NCI-H748 treated with DMSO at 0.1 percent for 48 hours (cell line): ENCODE data around the gene MRPS34.

Source experiments
- DNase-seq: peaks from one replicate; lab custom pipeline; 2025; lab: John Stamatoyannopoulos, UW

MRPS34 gene

DNA sequence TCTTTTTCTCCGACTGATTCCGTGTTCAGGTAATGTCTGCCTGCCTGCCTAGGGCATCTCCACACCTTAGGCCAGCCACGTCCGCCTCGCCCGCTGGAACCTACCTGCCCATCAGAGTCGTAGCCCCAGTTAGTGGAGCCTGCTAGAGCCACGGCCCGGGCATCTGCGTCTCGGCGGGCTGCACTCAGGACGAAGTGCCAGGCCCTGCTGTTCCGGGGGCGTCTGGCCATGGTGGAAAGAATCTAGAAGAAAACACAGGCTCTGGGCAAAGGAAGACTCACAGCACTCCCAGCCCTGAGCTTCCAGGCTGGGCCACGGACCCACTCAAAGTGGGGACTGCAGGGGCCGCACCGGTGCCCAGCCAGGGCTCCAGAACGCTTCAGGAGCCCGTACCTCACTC is 8.3 kb upstream of the MRPS34 start:
- no peak for DNase-seq

DNA sequence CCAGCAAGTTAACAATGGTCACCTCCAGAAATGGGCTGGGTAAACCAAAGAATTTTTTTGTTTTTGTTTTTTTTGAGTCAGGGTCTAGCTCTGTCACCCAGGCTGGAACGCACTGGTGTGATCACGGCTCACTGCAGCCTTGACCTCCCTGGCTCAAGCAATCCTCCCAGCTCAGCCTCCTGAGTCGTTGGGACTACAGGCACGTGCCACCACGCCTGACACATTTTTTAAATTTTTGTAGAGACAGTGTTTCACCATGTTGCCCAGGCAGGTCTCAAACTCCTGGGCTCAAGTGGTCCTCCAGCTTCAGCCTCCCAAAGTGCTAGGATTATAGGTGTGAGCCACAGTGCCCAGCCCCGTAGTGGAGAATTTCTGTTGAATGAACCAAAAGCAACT is 7.7 kb upstream of the MRPS34 start:
- no peak for DNase-seq

DNA sequence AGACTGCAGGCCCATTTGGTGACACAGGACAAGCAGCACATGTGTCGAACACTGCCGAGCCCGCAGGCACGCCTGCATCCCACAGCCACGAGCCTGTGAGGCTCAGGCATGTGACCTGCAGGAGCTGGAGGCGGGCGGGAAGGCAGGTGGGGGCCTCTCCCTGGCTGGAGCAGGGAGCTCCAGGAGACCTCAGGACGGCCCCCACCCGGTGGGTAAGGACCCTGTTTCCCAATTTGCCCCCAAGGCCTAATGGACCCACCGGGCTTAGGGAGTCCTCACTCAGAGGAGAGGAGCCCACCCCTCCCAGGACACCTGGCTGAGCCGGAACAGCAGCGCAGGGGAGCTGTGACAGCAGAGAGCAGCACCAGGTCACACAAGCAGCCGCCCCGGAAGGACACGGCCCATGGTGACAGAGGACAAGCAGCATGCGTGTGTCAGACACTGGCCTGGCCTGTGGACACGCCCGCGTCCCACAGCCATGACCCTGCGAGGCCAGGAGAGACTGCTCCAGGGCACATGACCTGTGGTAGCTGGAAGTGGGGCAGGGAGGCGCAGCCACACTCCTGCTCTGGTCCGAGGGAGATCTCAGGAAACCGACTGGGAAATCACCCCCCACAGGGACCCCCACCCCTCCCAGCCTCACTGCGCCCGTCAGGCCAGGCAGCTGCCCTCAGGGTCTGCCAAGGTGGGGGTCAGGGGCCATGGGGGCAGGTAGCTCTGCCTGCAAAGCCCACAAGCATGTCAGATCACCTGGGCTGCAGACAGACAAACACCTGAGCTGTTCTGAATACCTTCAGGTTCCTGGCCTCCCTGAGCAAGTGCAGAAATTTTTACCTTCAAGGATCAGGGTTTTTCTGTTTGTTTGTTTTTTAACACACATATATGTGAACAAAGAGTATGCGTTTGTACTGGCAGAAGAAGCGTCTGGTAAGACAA is 7.1 kb upstream of the MRPS34 start:
- DNase-seq, result no peak

DNA sequence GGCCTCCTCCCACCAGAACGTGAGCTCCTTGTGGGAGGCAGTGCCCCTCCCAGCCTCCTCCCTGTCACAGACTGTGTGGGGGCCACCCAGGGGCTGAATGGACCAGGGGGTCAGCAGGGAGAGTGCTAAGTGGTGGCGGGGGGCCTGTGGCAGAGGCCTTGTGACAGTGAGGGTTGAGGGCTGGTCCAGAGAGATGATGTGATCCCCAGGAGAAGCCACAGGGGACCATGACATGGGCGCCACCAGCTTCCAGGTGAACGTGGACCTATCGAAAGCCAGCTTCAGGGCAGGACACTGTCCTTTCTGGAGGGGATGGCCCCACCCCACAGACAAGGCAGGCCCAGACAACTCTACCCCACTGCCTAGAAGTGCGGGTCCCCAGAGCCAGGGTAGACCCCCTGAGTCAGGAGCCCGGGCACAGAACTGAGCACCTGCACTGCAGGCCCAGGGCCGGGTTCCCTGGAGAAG is 6.3 kb upstream of the MRPS34 start:
- no peak for DNase-seq

DNA sequence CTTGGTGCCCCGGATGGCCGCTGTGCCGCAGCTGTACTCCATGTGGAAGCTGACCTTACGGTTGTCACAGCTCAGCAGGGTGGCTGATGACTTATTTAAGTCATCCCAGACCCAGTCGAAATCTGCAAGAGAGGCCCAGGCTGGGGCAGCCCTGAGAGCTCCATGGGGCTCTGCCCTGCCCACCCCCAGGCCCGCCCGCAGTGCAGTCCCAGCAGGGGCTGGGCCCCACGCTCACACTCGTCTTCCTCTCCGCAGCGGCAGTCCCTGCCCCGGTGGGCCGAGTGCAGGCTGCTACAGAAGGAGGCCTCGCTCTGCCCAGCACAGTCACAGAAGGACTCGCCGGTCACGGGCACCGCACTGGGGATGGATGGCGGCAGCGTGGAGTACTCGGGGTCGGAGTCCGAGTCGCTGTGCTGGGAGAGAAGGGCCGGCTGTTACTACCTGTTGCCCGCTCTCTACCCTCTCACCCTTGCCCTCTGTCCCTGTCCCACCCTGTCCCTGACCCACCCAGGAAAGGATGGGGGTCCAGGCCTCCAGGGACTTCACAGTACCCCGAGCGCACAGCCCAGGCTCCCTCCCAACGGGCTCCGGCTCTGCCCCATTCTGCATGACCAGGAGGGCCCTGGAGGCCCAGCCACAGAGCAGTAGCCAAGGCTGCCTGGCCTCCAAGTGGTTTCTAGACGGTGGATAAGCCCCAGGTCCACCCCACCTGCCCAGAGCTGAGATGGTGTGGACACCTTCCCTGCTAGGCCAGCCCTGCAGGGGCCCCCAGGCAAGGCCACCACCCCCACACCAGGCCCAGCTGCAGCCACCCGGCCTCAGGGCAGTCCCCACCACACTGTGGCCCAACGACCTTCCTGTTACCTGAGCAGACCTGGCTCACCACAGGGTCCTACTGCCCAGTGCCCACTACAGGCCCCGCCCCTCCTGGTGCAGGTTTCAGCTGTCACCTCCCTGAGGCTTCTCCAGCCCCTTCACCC is 5.6 kb upstream of the MRPS34 start:
- no peak for DNase-seq

DNA sequence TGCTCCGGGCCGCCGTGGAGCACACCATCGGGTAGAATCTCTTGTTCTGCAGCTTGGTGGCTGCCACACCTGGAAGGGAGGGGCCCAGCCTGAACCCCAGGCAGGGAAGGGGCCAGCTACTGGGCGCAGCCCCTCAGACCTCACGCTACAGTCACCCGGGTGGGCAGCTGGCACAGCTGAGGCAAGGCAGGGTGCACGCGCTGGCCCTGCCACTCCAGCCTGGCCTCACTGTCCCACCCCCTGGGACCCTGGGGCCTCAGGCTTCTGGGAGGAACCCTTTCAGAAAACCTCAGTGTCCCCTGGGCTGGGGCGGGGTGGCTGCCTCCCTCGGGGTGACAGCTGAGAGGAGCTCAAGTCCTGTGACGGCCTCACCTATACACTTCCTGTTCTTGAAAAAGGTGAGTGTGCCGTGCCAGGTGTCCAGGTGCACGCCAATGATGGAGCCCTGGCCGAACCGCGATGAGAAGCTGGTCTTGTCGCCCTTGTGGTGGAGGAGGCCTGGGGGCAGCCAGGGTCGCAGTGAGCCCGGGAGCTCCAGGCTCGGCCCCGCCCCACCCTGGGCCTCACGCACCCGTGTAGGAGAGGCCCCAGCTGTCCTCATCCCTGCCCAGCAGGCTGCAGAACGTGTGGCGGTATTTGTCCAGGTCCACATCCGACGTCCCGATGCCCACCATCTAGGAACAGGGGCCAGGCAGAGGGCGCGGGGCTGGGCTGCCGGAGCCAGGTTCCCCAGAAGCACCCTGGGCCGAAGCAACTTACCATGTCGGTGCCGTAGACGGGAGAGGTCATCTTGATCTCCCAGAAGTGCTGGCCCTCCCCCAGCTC is 4.7 kb upstream of the MRPS34 start:
- DNase-seq, result no peak

DNA sequence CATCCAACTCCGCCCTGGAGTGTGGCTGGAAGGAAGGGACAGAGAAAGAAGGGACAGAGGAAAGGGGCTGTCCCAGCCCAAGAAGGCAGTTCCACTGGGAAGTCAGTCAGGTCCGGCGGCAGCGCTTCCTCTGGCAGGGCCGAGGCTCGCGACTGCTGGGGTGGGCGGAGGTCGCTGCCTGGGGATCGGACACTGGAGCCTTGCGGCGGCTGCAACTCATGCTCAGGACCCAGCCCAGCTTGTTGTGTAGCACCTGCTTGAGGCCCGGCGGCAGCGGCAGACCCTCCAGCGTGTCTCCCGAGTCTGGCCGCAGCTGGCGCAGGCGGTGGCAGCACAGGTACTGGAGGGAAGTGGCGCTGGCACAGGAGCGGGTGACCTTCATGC is 4.0 kb upstream of the MRPS34 start:
- DNase-seq, result no peak

DNA sequence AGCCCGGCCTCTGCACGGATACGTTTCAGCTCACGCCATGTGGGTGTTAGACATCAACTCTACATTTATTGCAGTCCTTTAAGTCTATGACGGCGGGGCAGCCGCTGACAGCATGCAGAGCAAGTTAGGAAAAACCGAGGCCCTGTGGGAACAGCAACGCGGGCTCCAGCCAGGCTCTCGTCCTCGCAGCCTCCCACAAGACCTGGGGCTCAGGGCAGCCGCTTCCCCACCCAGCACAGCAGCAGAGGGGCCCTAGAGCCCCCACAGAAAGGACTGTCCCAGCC is 3.7 kb upstream of the MRPS34 start:
- no peak for DNase-seq

DNA sequence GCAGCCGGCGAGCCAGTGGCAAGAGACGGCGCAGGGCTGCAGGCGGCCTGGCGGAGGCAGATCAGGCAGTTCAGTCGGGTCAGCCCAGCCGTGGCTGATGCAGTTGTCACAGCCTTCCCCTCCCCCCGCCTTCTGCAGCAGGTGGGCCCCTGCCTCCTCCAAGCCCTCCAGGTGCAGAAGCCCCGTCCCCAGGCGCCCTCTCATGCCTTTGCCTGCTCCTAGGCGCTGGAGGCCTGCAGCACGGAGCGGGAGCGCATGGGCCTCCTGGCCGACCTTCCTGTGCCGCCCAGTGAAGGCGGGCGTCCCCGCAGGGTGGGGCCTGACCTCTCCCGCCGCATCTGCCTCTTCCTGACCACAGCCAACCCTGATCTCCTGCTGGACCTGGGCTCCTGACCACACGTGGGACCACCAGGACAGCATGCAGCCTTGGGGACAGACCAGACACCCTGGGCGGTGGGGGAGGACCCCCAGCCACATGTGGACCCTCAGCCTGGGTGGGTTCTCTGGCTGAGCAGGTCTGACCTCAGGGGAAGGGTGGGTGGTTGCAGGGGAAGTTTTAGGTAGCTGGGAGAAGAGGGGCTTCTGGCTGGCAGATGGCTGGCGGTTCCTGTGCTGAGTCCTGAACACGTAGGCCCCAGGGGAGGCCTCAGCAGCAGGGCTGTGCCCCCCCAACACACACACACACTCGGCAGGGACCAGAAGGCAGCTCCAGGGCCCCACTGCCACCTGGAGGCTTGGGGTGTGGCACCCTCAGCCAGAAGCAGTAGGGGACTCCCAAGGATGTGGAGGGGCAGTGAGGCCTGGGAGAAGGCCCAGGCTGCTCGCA is 3.1 kb upstream of the MRPS34 start:
- no peak for DNase-seq

DNA sequence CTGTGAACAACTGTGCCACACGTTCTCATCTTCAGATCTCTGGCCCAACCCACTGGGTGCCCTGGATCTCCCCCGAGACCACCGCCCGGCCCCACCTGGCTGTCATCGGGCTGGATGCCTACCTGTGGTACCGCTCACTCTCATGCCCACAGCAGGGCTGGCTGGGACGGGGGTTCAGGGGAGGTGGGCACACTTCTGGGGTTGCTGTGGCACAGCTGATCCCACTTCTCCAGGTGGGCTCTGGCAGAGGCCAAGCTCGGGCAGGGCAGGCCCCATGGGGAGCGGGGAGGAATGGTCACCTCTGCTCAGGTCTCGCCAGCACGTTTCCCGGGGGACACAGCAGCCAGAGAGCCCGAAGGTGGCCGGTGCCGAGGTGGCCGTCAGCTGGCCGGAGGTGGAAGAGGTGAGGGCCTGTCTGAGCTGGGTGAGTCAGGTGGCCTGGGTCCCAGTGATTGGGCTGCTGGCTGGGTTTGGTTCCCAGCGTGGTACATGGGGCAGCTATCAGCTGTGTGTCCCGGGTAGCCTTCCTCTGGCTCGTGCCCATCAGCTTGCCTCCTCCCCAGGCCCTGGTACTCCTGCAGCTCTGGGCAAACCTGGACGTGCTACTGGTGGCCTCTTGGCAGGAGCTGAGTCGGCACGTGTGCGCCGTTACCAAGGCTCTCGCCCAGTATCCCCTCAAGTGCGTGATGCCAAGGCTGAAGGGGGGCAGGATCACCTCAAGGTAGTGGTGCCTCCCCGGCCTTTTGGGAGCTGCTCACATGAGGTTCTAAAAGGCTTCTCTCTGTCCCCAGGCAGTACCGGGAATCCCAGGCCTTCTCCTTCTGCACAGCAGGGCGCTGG is 2.3 kb upstream of the MRPS34 start:
- DNase-seq, result no peak

DNA sequence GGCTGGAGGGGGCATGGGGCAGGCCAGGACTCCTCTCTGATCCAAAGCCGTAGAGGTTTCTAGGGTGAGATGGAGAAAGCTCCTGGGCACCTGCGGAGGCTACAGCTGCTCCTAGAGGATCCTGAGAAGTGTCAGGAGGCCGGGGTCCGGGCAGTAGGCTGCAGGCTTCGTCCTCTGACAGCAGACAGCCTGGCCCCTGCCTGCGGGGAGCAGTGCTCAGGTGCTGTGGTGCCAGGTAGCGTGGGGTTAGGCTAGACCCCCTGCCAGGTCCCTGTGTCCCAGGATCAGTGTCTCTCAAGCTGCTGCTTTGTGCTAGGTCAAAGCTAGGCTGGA is 1.5 kb upstream of the MRPS34 start:
- DNase-seq, result no peak

DNA sequence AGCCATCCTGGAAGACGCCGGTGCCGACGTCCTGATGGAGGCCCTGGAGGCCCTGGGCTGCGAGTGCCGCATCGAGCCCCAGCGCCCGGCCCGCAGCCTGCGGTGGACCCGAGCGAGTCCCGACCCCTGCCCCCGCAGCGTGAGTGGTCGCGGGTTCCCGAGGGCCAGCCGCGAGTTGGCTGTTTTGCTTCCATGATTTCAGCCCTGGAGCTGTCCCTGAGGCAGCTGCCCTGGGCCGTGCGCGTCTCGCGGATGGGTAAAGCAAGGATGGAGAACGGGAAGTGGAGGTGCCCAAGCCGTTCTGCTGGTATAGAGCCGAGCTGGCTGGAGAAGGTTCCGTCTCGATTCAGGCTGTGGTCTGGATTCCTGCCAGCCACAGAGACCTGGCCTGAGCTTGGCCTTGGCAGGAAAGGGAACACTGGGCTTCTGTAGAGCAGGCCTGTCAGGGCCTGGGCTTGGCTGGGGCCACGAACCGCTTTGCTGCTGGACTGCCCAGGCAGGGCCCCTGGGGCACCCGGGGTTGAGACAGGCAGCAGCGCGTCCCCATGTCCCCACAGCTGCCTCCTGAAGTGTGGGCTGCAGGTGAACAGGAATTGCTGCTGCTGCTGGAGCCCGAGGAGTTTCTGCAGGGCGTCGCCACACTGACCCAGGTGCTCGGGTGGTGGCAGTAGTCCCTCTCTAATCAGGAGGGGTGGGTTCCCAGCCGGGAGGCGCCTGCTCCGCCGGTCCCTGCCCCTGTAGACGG is 941 bp upstream of the MRPS34 start:
- no peak for DNase-seq

DNA sequence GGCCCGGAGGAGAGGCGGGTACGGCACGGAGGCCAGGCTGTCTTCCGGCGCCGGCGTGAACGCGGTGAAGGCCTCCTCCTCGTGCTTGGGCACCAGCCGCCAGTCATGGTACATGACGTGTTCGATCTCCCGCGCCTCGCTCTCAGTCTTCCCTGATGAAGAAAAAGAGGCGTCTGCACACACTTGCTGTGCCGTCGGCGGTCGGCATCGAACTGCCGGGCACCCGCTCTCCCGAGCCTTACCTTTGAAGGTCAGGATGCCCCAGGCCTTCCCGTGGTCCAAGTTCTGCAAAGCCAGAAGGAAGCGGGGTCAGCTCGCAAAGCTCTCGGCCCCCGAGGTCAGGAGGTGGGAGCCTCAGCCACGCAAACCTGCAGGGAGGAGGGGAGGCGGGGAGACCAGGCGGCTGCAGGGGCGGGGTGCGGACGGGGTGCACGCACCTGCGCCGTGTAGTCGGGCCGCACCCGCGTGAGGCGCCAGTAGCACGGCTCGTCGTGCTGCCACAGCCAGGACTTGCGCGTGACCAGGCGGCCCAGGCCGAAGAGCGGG is 499 bp downstream of the MRPS34 start, which contains the start of gene EME2:
Gene EME2, plus strand, starts transcription at position 449 of the 546 bp plus-strand sequence. CDS start 418 bp downstream, outside the sequence.
- no peak for DNase-seq

DNA sequence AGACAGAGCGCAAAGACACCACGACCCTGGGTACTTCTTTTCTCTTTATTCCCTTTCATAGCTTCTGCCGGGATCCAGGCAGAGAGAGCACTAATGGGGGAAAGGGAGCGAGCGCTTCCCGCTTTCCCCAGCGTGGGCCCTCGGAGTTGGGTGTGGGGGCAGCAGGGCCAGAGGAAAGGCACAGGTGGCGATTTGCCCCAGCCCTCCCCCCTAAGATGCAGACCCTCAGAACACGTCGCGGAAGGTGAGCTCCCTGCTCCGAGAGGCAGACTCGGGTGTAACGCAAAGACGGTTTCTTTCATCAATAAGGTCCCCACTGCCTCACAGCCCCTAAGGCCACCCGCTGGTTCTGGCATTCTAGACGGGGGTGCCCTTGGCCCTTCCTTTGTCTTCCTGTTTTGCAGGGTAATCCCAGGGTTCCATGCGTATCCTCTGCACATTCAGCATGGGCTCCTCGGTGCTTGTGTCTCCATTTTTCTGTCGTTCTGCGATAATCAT is 1.0 kb downstream of the MRPS34 start:
- no peak for DNase-seq

DNA sequence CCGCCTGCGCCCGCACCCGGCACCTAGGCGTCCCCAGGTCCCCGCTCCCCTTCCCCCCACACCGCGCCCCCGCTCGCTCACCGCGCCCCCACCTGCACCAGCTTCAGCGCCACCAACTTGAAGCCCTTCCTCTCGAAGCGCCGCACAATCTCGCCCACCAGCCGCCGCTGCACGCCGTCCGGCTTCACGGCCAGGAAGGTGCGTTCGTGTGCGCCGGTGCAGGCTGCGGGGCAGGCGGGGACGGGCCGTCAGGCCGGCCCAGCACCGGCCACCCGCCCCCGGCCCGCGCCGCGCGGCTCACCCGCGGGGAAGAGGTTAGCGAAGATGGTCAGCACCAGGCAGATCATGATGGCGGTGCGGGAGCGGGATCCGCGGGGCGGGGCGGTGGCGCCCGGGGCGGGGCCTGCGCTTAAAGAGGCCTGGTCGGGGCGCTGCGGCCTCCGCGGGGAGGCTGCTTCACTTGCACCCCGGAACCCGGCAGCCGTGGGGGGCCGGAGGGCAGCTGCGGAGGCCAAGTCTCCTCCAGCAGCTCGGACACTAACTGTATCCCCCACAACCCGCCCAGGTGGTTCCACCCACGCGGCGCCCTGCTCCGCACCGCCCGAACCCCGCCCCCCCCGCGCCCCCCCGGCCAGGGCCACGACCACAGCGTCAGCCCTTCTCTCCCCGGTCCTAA is 1.6 kb downstream of the MRPS34 start, which contains the start of gene NME3:
Gene NME3, minus strand, starts transcription at position 356 of the 676 bp plus-strand sequence. Its CDS starts 9 bp downstream, at position 347.
- DNase-seq, result no peak

DNA sequence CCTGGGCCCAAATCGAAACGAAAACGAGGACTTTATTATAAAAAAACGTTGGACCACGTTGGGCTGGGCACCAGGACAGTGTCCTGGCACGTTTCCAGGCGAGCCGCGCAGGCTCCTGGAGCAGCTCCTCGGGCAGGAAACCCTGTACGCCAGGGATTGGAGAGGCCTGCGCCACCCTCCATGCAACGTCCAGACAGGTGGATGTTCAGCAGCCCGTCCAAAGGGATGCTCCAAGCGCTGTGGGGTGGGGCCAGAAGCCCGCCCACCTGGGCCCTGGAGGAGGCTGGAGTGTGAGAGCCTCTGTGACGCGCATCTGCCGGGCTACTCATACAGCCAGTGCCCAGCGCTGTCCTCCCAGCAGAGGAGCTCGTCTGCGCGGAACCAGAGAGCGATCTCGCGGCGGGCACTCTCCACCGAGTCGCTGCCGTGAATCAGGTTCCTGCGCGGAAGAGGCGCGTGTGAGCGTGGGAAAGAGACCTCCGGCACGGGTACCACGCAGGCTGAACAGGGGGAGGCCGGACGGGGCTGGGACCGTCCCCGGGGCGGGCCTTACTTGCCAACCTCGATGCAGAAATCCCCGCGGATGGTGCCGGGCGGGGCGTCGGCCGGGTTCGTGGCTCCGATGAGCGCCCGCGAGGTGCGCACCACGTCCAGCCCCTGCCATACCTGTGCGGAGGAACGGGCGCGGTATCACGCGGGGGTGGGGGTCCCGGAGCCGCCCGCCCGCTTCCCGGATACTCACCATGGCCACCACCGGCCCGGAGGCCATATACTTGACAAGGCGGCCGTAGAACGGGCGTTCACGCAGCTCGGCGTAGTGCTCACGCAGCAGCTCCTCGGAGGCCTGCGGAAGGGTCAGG is 2.4 kb downstream of the MRPS34 start:
- peak; percentile 21 for DNase-seq
